Measurements from ENCODE around the gene NECAB3.

Gene NECAB3

DNA sequence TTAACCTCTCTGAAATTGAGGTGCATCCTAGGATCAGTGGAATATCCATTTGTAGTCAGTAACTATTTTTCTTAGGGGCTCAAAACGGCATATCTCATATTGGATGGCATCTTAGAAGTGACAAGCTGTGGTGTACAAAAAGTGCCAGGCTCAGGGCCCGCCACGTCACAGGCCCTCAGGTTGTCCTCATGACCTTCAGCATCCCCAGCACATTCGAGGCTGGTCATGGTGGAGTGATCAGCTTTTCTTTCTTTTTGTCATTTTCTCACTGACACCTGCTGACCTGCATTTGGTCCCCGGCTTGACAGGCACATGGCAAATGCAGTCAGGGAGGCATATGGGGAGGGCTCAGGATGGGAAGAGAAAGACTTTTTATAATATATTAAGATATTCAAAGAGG is 19.1 kb upstream of the NECAB3 start:
- H3K27ac Mint-ChIP-seq (ENCODE audit: low read depth), result no peak overlapping the region
- ATAC-seq (replicated peaks; ENCODE audit: extremely low read depth, poor library complexity, severe bottlenecking) (no peak), DNase-seq (ENCODE audit: low spot score in 2 of 2) (no peak)
- H3K4me3 Mint-ChIP-seq, result no peak overlapping the region
- H3K36me3 Mint-ChIP-seq (ENCODE audit: insufficient read depth), result no peaks in the 10 kb centered on the region
- no peaks in the 10 kb centered on the region for H3K4me1 Mint-ChIP-seq
- H3K9me3 Mint-ChIP-seq, result no peaks in the 10 kb centered on the region
- no peaks in the 10 kb centered on the region for H3K27me3 Mint-ChIP-seq

DNA sequence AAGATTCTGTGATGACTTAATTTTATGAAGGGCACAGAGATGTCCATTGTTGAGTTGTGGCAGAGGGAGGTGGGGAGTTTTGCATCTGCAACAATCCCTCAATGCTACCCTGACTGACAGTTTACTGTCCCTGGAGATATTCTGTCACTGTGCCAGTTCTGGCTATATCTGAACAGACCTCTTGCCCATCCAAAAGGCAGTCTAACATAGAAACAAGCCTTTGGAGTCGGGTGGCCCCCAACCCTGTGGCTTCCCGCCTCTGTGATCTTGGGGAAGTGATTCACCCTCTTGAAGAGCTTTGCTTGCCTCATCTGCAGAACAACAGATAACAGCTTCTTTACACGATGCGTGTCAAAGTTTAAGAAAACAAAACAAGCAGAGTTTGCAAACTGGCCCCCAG is 15.7 kb upstream of the NECAB3 start:
- peak overlapping the region; percentile 23 for H3K4me3 Mint-ChIP-seq

DNA sequence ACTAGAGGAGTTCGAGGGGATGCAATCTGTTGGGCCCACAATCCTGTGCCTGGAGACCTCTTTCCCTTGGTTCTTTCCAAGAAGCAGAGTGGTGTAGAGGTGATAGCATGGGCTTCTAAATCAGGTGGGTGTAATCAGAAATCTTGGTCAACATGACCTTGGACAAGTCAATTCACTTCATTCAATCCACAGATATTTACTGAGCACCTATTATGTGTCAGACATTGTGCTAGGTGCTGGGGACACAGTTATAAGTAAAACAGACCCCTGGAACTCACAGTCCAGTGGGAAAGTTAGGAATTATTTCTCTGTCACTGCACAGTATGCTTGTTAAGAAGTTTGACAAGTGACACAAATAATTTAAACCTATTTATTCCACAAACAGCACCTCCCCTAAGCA is 15.3 kb upstream of the NECAB3 start:
- Mint-ChIP-seq H3K36me3 (ENCODE audit: insufficient read depth) (peaks cover 3% of the 10 kb centered on the region), H3K27ac (ENCODE audit: low read depth) (no peak overlapping the region), H3K4me1 (peaks cover 18% of the 10 kb centered on the region), H3K4me3 (peak overlapping the region; percentile 23), H3K9me3 (no peaks in the 10 kb centered on the region), H3K27me3 (no peaks in the 10 kb centered on the region)
- ATAC-seq (replicated peaks; ENCODE audit: extremely low read depth, poor library complexity, severe bottlenecking) (no peak), DNase-seq (ENCODE audit: low spot score in 2 of 2) (no peak)

More for the DNA sequence above, 15.7 kb upstream of the NECAB3 start:
- Mint-ChIP-seq H3K27me3 (no peaks in the 10 kb centered on the region), H3K4me1 (peaks cover 14% of the 10 kb centered on the region), H3K9me3 (no peaks in the 10 kb centered on the region), H3K36me3 (ENCODE audit: insufficient read depth) (peaks cover 2% of the 10 kb centered on the region), H3K27ac (ENCODE audit: low read depth) (no peak overlapping the region)
- no peak for ATAC-seq (replicated peaks; ENCODE audit: extremely low read depth, poor library complexity, severe bottlenecking)
- no peak for DNase-seq (ENCODE audit: low spot score in 2 of 2)

DNA sequence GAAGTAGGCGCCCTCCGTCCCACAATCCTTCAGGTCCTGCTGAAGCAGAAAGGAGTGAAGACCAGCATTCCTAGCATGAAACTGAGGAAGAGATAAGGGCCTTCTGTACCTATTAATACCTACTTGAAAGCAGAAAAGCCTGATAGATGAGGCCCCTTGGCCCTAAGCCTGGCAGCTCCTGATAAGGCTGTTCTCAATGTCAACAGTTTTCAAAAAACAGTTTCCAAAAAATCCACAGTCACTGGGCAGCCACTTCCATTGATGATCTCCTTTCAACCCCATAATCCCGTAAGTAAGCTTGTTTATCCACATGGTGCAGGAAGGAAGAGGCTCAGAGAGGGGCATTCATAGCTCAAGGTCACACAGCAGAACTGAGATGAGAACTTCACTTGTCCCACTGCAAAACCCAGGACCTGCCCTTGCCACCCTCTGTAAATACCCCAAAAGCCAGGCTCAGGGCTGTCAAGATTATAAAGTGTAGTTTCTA is 14.8 kb upstream of the NECAB3 start:
- Mint-ChIP-seq H3K4me3 (no peak overlapping the region), H3K4me1 (peaks cover 18% of the 10 kb centered on the region), H3K9me3 (no peaks in the 10 kb centered on the region), H3K27ac (ENCODE audit: low read depth) (no peak overlapping the region), H3K27me3 (no peaks in the 10 kb centered on the region), H3K36me3 (ENCODE audit: insufficient read depth) (peaks cover 3% of the 10 kb centered on the region)
- no peak for ATAC-seq (replicated peaks; ENCODE audit: extremely low read depth, poor library complexity, severe bottlenecking)
- DNase-seq (ENCODE audit: low spot score in 2 of 2), result no peak

GRCh38 chr20:33687993-33688937 is 14.0 kb upstream of the NECAB3 start:
- peaks cover 18% of the 10 kb centered on the region for H3K4me1 Mint-ChIP-seq
- H3K27ac Mint-ChIP-seq (ENCODE audit: low read depth), result no peak overlapping the region
- peaks cover 3% of the 10 kb centered on the region for H3K36me3 Mint-ChIP-seq (ENCODE audit: insufficient read depth)
- no peaks in the 10 kb centered on the region for H3K9me3 Mint-ChIP-seq
- no peak for DNase-seq (ENCODE audit: low spot score in 2 of 2)
- no peaks in the 10 kb centered on the region for H3K27me3 Mint-ChIP-seq
- ATAC-seq (replicated peaks; ENCODE audit: extremely low read depth, poor library complexity, severe bottlenecking), result no peak
- H3K4me3 Mint-ChIP-seq, result no peak overlapping the region

GRCh38 chr20:33687370-33687915 is 13.2 kb upstream of the NECAB3 start:
- no peak for DNase-seq (ENCODE audit: low spot score in 2 of 2)
- Mint-ChIP-seq H3K4me1 (peaks cover 18% of the 10 kb centered on the region), H3K27ac (ENCODE audit: low read depth) (no peak overlapping the region), H3K36me3 (ENCODE audit: insufficient read depth) (peaks cover 3% of the 10 kb centered on the region), H3K4me3 (peak overlapping the region; percentile 78), H3K27me3 (no peaks in the 10 kb centered on the region), H3K9me3 (no peaks in the 10 kb centered on the region)
- ATAC-seq (replicated peaks; ENCODE audit: extremely low read depth, poor library complexity, severe bottlenecking), result no peak

DNA sequence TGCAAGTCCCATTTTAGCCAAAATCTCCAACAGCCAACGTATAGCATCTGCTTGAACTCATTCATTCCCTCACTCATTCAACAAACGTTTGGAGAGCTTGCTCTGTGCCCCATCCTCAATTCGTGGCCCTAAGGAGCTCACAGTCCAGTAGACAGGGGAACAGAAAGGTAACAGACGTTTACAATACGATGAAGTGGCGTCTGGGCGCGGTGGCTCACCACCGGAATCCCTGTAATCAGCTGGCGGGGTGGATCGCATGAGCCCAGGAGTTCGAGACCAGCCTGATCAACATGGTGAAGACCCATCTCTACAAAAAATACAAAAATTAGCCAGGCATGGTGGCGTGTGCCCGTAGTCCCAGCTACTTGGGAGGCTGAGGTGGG is 12.7 kb upstream of the NECAB3 start:
- peaks cover 18% of the 10 kb centered on the region for H3K4me1 Mint-ChIP-seq
- DNase-seq (ENCODE audit: low spot score in 2 of 2), result no peak
- H3K27me3 Mint-ChIP-seq, result no peaks in the 10 kb centered on the region

GRCh38 chr20:33686100-33686983 is 12.1 kb upstream of the NECAB3 start, which contains the start of gene E2F1:
Gene E2F1 (minus strand): TSS chr20:33686385. CDS start chr20:33686264, 121 bp downstream.
- H3K9me3 Mint-ChIP-seq, result no peaks in the 10 kb centered on the region
- peak; percentile 94 for ATAC-seq (replicated peaks; ENCODE audit: extremely low read depth, poor library complexity, severe bottlenecking)
- H3K4me1 Mint-ChIP-seq, result peaks cover 18% of the 10 kb centered on the region
- peak within 1 kb of the TSS; percentile 84 for H3K27ac Mint-ChIP-seq (ENCODE audit: low read depth)
- no peaks in the 10 kb centered on the region for H3K27me3 Mint-ChIP-seq
- peak within 1 kb of the TSS; percentile 78 for H3K4me3 Mint-ChIP-seq
- peaks cover 3% of the 10 kb centered on the region for H3K36me3 Mint-ChIP-seq (ENCODE audit: insufficient read depth)
- peak; percentile 87 for DNase-seq (ENCODE audit: low spot score in 2 of 2)

More for the DNA sequence above, 12.7 kb upstream of the NECAB3 start:
- Mint-ChIP-seq H3K9me3 (no peaks in the 10 kb centered on the region), H3K27ac (ENCODE audit: low read depth) (peak overlapping the region; percentile 84), H3K4me3 (peak overlapping the region; percentile 78), H3K36me3 (ENCODE audit: insufficient read depth) (peaks cover 3% of the 10 kb centered on the region)
- no peak for ATAC-seq (replicated peaks; ENCODE audit: extremely low read depth, poor library complexity, severe bottlenecking)

- Mint-ChIP-seq H3K4me3 (peak overlapping the region; percentile 67), H3K4me1 (peaks cover 18% of the 10 kb centered on the region), H3K27me3 (no peaks in the 10 kb centered on the region), H3K9me3 (no peaks in the 10 kb centered on the region), H3K36me3 (ENCODE audit: insufficient read depth) (peaks cover 3% of the 10 kb centered on the region), H3K27ac (ENCODE audit: low read depth) (no peak overlapping the region)
- peak; percentile 42 for ATAC-seq (replicated peaks; ENCODE audit: extremely low read depth, poor library complexity, severe bottlenecking)
- no peak for DNase-seq (ENCODE audit: low spot score in 2 of 2)
These were observed 11.3 kb upstream of the NECAB3 start for GRCh38 chr20:33685328-33686099.

DNA sequence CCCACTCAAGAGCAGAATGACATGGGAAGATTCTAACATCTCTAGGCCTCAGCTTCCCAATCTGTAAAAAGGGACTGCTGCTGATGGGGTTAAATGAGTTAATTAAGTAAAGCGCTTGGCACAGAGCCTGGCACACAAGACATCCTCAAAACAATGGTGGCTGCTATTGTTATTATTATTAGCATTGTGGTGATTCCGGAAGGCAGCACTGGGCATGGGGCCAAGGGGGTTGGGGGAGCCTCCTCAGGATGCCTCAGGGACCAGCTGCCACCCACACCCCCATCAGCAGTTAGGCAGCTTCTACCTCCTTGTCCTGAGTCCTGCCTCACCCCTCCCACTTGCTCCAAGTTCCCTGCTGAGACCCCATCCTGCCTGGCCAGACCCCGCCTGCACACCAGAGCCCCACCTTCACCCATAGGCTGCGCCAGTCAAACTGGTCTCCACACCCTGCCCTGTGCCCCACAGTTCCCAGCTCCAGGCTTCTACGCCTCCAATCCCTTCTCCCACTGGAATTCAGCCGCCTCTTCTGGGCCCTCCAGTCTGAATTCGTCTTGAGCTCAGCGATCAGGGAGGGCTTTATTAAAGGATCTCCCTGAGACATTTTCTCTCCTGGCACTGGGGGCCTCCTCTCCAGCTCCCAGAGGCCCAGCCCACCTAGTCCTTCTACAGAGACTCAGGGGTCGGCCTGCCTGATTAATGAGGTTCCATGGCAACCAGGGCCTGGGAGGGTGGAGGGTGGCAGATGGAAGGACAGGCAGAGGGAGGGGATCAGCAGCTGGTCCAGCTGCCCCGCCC is 10.5 kb upstream of the NECAB3 start:
- no peak for ATAC-seq (replicated peaks; ENCODE audit: extremely low read depth, poor library complexity, severe bottlenecking)
- Mint-ChIP-seq H3K4me3 (peak overlapping the region; percentile 67), H3K27ac (ENCODE audit: low read depth) (no peak overlapping the region), H3K4me1 (peaks cover 20% of the 10 kb centered on the region), H3K9me3 (no peaks in the 10 kb centered on the region), H3K27me3 (no peaks in the 10 kb centered on the region), H3K36me3 (ENCODE audit: insufficient read depth) (peaks cover 3% of the 10 kb centered on the region)
- DNase-seq (ENCODE audit: low spot score in 2 of 2), result no peak

- ATAC-seq (replicated peaks; ENCODE audit: extremely low read depth, poor library complexity, severe bottlenecking) (no peak), DNase-seq (ENCODE audit: low spot score in 2 of 2) (no peak)
- Mint-ChIP-seq H3K36me3 (ENCODE audit: insufficient read depth) (peaks cover 3% of the 10 kb centered on the region), H3K4me1 (peaks cover 31% of the 10 kb centered on the region), H3K4me3 (no peak overlapping the region), H3K9me3 (no peaks in the 10 kb centered on the region), H3K27ac (ENCODE audit: low read depth) (peak overlapping the region; percentile 0), H3K27me3 (no peaks in the 10 kb centered on the region)
These were observed 7.6 kb upstream of the NECAB3 start for GRCh38 chr20:33681728-33682353.
